H9 (cell line): ENCODE results near the gene ANKS3. TPM values are rescaled to one million over a fixed set of nuclear protein-coding genes. Genes with fewer than 3 reads are reported as not detected.
A peak's percentile ranks its signal among the peaks of the same experiment; 100 is the strongest.

Source experiments
- DNase-seq: peaks from one replicate; pipeline ENCODE4 v3.0.0-alpha.2; 2017
- H2AFZ ChIP-seq: one replicate; pipeline ENCODE4 v1.6.1; 2013; ENCODE audit warnings: mild to moderate bottlenecking, low read length, control low read depth, moderate library complexity
- H2AK5ac ChIP-seq: 2 replicates; pipeline ENCODE4 v1.6.1; 2013; ENCODE audit warnings: low read length, control low read depth, mixed read lengths; ENCODE audit not compliant: insufficient read length
- H2BK120ac ChIP-seq: one replicate; pipeline ENCODE4 v1.6.1; 2013; ENCODE audit warnings: low read depth, mild to moderate bottlenecking, low read length, control low read depth, inconsistent platforms; ENCODE audit not compliant: poor library complexity, severe bottlenecking
- H2BK12ac ChIP-seq: 2 replicates; pipeline ENCODE4 v1.6.1; 2013; ENCODE audit warnings: low read length, control low read depth, mixed read lengths, low read depth; ENCODE audit not compliant: insufficient read length
- H2BK15ac ChIP-seq: 2 replicates; pipeline ENCODE4 v1.6.1; 2013; ENCODE audit warnings: low read depth, low read length, control low read depth
- H2BK20ac ChIP-seq: one replicate; pipeline ENCODE4 v1.6.1; 2013; ENCODE audit warnings: low read depth, mild to moderate bottlenecking, low read length, control low read depth, inconsistent platforms; ENCODE audit not compliant: poor library complexity, severe bottlenecking
- H2BK5ac ChIP-seq: 2 replicates; pipeline ENCODE4 v1.6.1; 2013; ENCODE audit warnings: low read length, control low read depth, mixed read lengths; ENCODE audit not compliant: insufficient read length
- H3K14ac ChIP-seq: 2 replicates; pipeline ENCODE4 v1.6.1; 2013; ENCODE audit warnings: low read length, control low read depth; ENCODE audit not compliant: insufficient read depth
- H3K18ac ChIP-seq: 2 replicates; pipeline ENCODE4 v1.6.1; 2013; ENCODE audit warnings: low read depth, mild to moderate bottlenecking, mixed read lengths, low read length, control low read depth; ENCODE audit not compliant: insufficient read length
- H3K23ac ChIP-seq: 2 replicates; pipeline ENCODE4 v1.6.1; 2013; ENCODE audit warnings: low read length, control low read depth, mixed read lengths, low read depth; ENCODE audit not compliant: insufficient read length
- H3K23me2 ChIP-seq: 2 replicates; pipeline ENCODE4 v1.6.1; 2013; ENCODE audit warnings: low read depth, mild to moderate bottlenecking, mixed read lengths, low read length, control low read depth; ENCODE audit not compliant: insufficient read length, poor library complexity, severe bottlenecking
- H3K27ac ChIP-seq: 2 replicates; pipeline ENCODE4 v1.5.1; 2013; ENCODE audit warnings: low read length, control low read depth, mixed read lengths, low read depth; ENCODE audit not compliant: insufficient read length
- H3K27me3 ChIP-seq: 2 replicates; pipeline ENCODE4 v1.6.1; 2013; ENCODE audit warnings: low read length, control low read depth, inconsistent platforms; ENCODE audit not compliant: insufficient read depth
- H3K4ac ChIP-seq: 2 replicates; pipeline ENCODE4 v1.6.1; 2013; ENCODE audit warnings: low read depth, mild to moderate bottlenecking, control low read depth, inconsistent platforms, low read length, moderate library complexity
- H3K4me1 ChIP-seq: 2 replicates; pipeline ENCODE4 v1.6.1; 2013; ENCODE audit warnings: low read length, control low read depth, inconsistent platforms; ENCODE audit not compliant: insufficient read depth
- H3K4me2 ChIP-seq: 2 replicates; pipeline ENCODE4 v1.6.1; 2013; ENCODE audit warnings: low read length, control low read depth, mixed read lengths; ENCODE audit not compliant: insufficient read length, insufficient read depth
- H3K56ac ChIP-seq: 2 replicates; pipeline ENCODE4 v1.6.1; 2013; ENCODE audit warnings: low read depth, mild to moderate bottlenecking, mixed read lengths, low read length, control low read depth; ENCODE audit not compliant: insufficient read length
- H3K79me1 ChIP-seq: 2 replicates; pipeline ENCODE4 v1.6.1; 2013; ENCODE audit warnings: low read depth, mild to moderate bottlenecking, moderate library complexity, low read length, control low read depth, inconsistent platforms; ENCODE audit not compliant: insufficient read depth, poor library complexity, severe bottlenecking
- H3K79me2 ChIP-seq: 2 replicates; pipeline ENCODE4 v1.6.1; 2013; ENCODE audit warnings: low read length, control low read depth, inconsistent platforms; ENCODE audit not compliant: insufficient read depth
- H3K9ac ChIP-seq: 2 replicates; pipeline ENCODE4 v1.6.1; 2013; ENCODE audit warnings: low read length, control low read depth, mixed read lengths; ENCODE audit not compliant: insufficient read length; ENCODE audit errors: extremely low read depth
- H3K9me3 ChIP-seq: one replicate; pipeline ENCODE4 v1.6.1; 2013; ENCODE audit warnings: low read depth, low read length, inconsistent platforms; ENCODE audit not compliant: control insufficient read depth
- H3T11ph ChIP-seq: one replicate; pipeline ENCODE4 v1.6.1; 2013; ENCODE audit warnings: mild to moderate bottlenecking, low read length, control low read depth, inconsistent platforms
- H4K20me1 ChIP-seq: one replicate; pipeline ENCODE4 v1.6.1; 2013; ENCODE audit not compliant: control insufficient read depth, insufficient read length, insufficient read depth
- H4K5ac ChIP-seq: 2 replicates; pipeline ENCODE4 v1.6.1; 2013; ENCODE audit warnings: low read depth, mild to moderate bottlenecking, mixed read lengths, low read length, control low read depth; ENCODE audit not compliant: insufficient read length
- H4K8ac ChIP-seq: replicated peaks from 2 replicates; pipeline ENCODE4 v1.6.1; 2013; ENCODE audit warnings: low read length, control low read depth, mixed read lengths, low read depth; ENCODE audit not compliant: insufficient read length
- H4K91ac ChIP-seq: 2 replicates; pipeline ENCODE4 v1.6.1; 2013; ENCODE audit warnings: low read depth, mild to moderate bottlenecking, moderate library complexity, mixed read lengths, low read length, control low read depth; ENCODE audit not compliant: insufficient read length
- H3K27ac Mint-ChIP-seq, 3 experiments: 2 replicates in 2 of 3; 3 replicates in 1 of 3; pipeline ENCODE4 v1.8.0; 2020 to 2021; ENCODE audit warnings: mixed read lengths in 3 of 3, mild to moderate bottlenecking in 1 of 3, moderate library complexity in 1 of 3
- H3K27me3 Mint-ChIP-seq: 2 replicates; pipeline ENCODE4 v1.8.0; 2021; ENCODE audit warnings: low read depth, mild to moderate bottlenecking, moderate library complexity, mixed read lengths
- H3K36me3 Mint-ChIP-seq, 3 experiments: 2 replicates in 2 of 3; 3 replicates in 1 of 3; pipeline ENCODE4 v1.8.0; 2020 to 2021; ENCODE audit warnings: low read depth in 3 of 3, mixed read lengths in 3 of 3; ENCODE audit not compliant: insufficient read depth in 1 of 3
- H3K4me1 Mint-ChIP-seq, 2 experiments: 2 replicates each; pipeline ENCODE4 v1.8.0; 2020; ENCODE audit warnings: mixed read lengths in 2 of 2
- H3K4me3 Mint-ChIP-seq, 2 experiments: 2 replicates in 1 of 2; 3 replicates in 1 of 2; pipeline ENCODE4 v1.8.0; 2020 to 2021; ENCODE audit warnings: mild to moderate bottlenecking in 2 of 2, mixed read lengths in 2 of 2, moderate library complexity in 1 of 2
- H3K9me3 Mint-ChIP-seq, 2 experiments: 2 replicates in 1 of 2; 3 replicates in 1 of 2; pipeline ENCODE4 v1.8.0; 2020; ENCODE audit warnings: mild to moderate bottlenecking in 2 of 2, mixed read lengths in 2 of 2, moderate library complexity in 1 of 2
- WGBS: extraction: QIAGEN DNeasy Blood & Tissue Kit; methylation state at CpG from one replicate; pipeline ENCODE4 v1.1.7; 2013; ENCODE audit warnings: missing lambda C conversion rate, low lambda C conversion rate, mixed read lengths; ENCODE audit not compliant: insufficient read length; ENCODE audit errors: extremely low coverage; 5-methylcytosine and 5-hydroxymethylcytosine counted together
- total RNA-seq: library from RNA; stranded (reverse); gene quantifications from 2 replicates; pipeline ENCODE4 v1.2.1, GENCODE V29; 2021
- TF ChIP-seq, protein P1 (sequence below): fragments of 200-600 bp; sonication (generic); conservative IDR thresholded peaks from 3 replicates; pipeline ENCODE4 v1.8.0; 2021; ENCODE audit warnings: antibody characterized with exemption, mild to moderate bottlenecking

Gene ANKS3
- total RNA-seq, 1 experiment from 2014 or later = 32.0 TPM

DNA sequence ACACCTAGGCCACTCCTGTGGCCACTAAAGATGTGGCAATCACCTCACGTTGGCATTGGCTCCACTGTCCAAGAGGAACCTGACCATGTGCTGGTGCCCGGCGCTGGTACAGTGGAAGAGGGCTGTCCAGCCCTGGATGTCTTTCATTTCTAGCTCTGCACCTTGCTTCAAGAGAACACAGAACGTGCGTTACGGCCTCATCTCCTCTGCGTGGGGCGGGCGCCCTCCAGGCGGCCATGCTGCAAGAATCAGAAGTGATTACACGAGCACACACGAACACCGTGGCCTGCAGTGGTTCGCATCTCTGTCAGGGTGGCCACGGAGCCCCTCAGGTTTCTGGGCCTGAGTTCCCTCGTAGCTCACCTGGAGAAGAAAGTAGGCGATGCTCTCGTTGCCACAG is 7.5 kb downstream of the ANKS3 start:
- Mint-ChIP-seq H3K4me3 (no peak overlapping the region), H3K36me3 (peaks cover 8 to 65% (median 49%) of the 10 kb centered on the region in 3 experiments), H3K27ac (peak overlapping the region in 2 of 3 experiments; percentile 57 to 60; a peak in 3 of 7 replicates), H3K9me3 (no peaks in the 10 kb centered on the region; a peak in 1 of 5 replicates), H3K4me1 (no peaks in the 10 kb centered on the region), H3K27me3 (no peaks in the 10 kb centered on the region)
- Histone ChIP-seq H3K9me3 (no peaks in the 10 kb centered on the region), H2BK15ac (no peak overlapping the region), H3K79me2 (0 out of 2 replicates have a peak, but pooled peaks cover 2% of the 10 kb centered on the region), H3K14ac (no peak overlapping the region), H3K18ac (no peak overlapping the region), H4K91ac (no peak overlapping the region), H4K5ac (no peak overlapping the region), H3K79me1 (peaks cover 3% of the 10 kb centered on the region), H2BK5ac (no peak overlapping the region), H3K4ac (no peak overlapping the region), H2BK20ac (no peak overlapping the region), H2BK12ac (no peak overlapping the region), H3K4me2 (no peak overlapping the region), H3K4me1 (no peaks in the 10 kb centered on the region), H2AFZ (no peak overlapping the region), H4K20me1 (no peaks in the 10 kb centered on the region), H4K8ac (no peak overlapping the region), H3K56ac (no peak overlapping the region), H3K23ac (no peak overlapping the region), H3T11ph (no peak overlapping the region), H3K9ac (no peak overlapping the region), H3K23me2 (no peaks in the 10 kb centered on the region), H2BK120ac (no peak overlapping the region), H2AK5ac (no peak overlapping the region), H3K27ac (no peak overlapping the region), H3K27me3 (no peaks in the 10 kb centered on the region)
- TF ChIP-seq, protein P1, sequence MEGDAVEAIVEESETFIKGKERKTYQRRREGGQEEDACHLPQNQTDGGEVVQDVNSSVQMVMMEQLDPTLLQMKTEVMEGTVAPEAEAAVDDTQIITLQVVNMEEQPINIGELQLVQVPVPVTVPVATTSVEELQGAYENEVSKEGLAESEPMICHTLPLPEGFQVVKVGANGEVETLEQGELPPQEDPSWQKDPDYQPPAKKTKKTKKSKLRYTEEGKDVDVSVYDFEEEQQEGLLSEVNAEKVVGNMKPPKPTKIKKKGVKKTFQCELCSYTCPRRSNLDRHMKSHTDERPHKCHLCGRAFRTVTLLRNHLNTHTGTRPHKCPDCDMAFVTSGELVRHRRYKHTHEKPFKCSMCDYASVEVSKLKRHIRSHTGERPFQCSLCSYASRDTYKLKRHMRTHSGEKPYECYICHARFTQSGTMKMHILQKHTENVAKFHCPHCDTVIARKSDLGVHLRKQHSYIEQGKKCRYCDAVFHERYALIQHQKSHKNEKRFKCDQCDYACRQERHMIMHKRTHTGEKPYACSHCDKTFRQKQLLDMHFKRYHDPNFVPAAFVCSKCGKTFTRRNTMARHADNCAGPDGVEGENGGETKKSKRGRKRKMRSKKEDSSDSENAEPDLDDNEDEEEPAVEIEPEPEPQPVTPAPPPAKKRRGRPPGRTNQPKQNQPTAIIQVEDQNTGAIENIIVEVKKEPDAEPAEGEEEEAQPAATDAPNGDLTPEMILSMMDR = no peak
- no CpG with 5 or more reads among the region's 18 CpGs for WGBS
- DNase-seq = no peak
